ENCODE measurements around the gene TMEM14A.
"Not testable (repeated sequence)": the region's sequence is repeated elsewhere in the genome, so short reads cannot be mapped to it uniquely, and the experiment has no call there.

TMEM14A gene

DNA sequence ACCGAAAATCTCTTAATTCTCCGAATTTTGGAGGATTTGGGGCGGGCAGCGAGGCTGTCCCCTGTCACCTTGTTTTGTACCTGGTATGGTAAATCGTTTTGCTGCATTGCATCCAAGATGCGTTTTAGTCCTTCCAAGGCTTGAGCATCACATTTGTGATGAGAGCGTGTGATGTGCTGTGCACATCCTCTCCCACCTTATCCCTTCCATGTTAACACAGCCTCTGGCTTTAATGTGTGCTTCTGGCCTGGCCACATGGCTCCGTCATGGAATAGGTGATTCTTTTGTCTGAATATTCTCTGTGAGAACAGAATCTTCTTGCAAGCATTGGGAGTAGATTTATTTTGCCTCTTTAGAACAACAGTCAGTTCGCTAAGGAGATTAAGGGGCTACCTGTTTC, 763 bp downstream of the TMEM14A start:
- peak overlapping the region; percentile 58 for H3K4me3 ChIP-seq (replicated peaks; ENCODE audit: low read depth, low read length)
- DNase-seq (ENCODE audit: extremely low read depth, low read depth) = no peak
- TF ChIP-seq, protein P1, sequence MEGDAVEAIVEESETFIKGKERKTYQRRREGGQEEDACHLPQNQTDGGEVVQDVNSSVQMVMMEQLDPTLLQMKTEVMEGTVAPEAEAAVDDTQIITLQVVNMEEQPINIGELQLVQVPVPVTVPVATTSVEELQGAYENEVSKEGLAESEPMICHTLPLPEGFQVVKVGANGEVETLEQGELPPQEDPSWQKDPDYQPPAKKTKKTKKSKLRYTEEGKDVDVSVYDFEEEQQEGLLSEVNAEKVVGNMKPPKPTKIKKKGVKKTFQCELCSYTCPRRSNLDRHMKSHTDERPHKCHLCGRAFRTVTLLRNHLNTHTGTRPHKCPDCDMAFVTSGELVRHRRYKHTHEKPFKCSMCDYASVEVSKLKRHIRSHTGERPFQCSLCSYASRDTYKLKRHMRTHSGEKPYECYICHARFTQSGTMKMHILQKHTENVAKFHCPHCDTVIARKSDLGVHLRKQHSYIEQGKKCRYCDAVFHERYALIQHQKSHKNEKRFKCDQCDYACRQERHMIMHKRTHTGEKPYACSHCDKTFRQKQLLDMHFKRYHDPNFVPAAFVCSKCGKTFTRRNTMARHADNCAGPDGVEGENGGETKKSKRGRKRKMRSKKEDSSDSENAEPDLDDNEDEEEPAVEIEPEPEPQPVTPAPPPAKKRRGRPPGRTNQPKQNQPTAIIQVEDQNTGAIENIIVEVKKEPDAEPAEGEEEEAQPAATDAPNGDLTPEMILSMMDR (IDR thresholded peaks at IDR 0.05; ENCODE audit: low read depth, low read length, missing control alignments) = no peak

DNA sequence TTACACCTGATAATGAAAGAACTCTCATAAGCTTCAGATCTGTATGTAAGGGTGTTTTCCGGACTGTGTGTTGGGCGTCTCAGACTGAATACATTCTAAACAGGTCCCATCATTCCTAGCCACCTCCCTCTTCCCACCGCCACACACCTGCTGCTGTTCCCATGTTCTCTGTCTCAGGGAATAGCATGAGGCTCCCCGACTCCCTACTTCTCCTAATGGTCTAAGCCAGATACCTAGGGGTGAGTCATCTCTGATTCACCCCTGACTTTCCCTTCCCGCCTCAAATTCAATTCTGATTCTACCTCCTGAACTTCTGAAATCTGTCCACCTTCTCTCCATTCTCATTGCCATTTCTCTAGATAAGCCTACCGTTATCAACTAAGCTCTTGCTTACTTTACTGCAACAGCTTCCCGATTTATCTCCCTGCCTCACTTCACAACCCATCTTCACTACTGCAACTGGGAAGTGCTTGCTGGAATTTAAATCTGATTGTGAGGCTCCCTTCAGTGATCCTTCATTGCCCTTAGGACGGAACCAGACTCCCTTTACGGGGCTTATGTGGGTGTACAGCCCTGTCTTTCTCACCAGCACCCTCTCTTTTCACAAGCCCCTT, 1.6 kb downstream of the TMEM14A start:
- TF ChIP-seq, protein P1 (IDR thresholded peaks at IDR 0.05; ENCODE audit: low read depth, low read length, missing control alignments) = no peak
- no peak overlapping the region for H3K4me3 ChIP-seq (replicated peaks; ENCODE audit: low read depth, low read length)
- no peak for DNase-seq (ENCODE audit: extremely low read depth, low read depth)

DNA sequence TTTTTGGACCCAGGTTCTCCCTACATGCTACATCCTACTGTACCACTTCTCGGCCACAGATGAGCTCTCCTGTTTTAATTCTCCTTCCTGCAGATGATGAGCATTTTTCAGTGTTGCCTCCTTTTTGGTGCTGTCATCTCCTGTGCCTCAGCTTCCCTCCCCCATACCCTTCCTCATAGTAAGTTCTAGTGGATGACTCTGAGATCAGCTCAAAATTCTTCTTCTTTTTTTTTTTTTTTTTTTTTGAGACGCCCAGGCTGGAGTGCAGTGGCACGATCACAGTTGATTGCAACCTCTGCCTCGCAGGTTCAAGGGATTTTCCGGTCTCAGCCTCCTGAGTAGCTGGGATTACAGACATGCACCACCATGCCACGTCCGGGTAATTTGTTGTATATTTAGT, 3.8 kb downstream of the TMEM14A start:
- TF ChIP-seq, protein P1 (IDR thresholded peaks at IDR 0.05; ENCODE audit: low read depth, low read length, missing control alignments) = no peak
- no peak for DNase-seq (ENCODE audit: extremely low read depth, low read depth)

DNA sequence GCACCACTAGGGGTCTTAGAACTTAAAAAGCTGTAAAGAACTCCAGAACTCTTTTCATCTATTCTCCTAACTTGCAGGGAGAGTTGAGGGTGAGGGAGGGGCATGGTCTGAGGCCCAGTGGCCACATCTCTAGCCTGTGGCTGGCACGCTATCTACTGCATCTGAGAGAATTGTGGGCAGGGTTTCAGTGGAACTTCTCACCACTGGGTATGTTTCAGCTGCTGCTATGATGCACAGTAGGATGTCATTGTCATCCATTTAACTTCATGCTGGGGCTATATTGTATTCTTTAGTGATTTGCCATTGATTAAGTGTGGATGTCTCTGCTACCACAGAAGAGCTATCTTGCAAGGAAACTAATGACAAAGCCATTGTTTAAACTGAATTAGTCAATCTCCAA, 4.5 kb downstream of the TMEM14A start:
- no peak for DNase-seq (ENCODE audit: extremely low read depth, low read depth)
- TF ChIP-seq, protein P1 (IDR thresholded peaks at IDR 0.05; ENCODE audit: low read depth, low read length, missing control alignments) = no peak
- H3K4me3 ChIP-seq (replicated peaks; ENCODE audit: low read depth, low read length) = no peak overlapping the region

More for the DNA sequence above, 3.8 kb downstream of the TMEM14A start:
- no peak overlapping the region for H3K4me3 ChIP-seq (replicated peaks; ENCODE audit: low read depth, low read length)

DNA sequence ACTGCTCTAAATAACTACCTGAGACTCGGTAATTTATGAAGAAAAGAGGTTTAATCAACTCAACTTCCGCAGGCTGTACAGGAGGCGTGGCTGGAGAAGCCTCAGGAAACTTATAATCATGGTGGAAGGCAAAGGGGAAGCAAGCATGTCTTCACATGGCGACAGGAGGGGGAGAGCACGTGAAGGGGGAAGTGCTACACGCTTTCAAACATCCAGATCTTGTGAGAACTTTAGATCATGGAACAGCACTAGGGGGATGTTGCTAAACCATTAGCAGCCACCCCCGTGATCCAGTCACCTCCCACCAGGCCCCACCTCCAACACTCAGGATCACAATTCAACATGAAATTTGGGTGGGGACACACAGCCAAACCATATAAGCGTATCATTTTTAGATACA, 5.7 kb downstream of the TMEM14A start:
- H3K4me3 ChIP-seq (replicated peaks; ENCODE audit: low read depth, low read length); DNase-seq (ENCODE audit: extremely low read depth, low read depth): not testable (repeated sequence)

DNA sequence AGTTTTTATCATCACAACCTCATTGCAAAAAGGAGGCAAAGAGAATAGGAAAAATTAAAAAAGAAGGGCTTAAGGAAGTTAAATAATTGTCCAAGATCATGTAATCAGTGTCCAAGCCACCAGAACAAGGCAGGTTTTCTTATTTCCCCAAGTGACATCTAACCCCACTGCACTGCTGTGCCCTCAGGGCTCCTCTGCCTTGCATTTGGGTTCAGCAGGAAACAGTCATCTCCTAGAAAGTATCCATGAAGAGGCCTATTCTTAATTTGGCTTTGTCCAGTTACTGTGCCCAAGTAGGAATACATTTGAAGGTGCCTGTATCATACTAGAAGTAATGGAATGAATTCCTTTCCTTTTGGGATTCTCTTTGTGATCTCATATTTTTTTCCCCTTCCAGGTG, 10.5 kb downstream of the TMEM14A start:
- DNase-seq (ENCODE audit: extremely low read depth, low read depth) = no peak
- TF ChIP-seq, protein P1 (IDR thresholded peaks at IDR 0.05; ENCODE audit: low read depth, low read length, missing control alignments) = no peak

DNA sequence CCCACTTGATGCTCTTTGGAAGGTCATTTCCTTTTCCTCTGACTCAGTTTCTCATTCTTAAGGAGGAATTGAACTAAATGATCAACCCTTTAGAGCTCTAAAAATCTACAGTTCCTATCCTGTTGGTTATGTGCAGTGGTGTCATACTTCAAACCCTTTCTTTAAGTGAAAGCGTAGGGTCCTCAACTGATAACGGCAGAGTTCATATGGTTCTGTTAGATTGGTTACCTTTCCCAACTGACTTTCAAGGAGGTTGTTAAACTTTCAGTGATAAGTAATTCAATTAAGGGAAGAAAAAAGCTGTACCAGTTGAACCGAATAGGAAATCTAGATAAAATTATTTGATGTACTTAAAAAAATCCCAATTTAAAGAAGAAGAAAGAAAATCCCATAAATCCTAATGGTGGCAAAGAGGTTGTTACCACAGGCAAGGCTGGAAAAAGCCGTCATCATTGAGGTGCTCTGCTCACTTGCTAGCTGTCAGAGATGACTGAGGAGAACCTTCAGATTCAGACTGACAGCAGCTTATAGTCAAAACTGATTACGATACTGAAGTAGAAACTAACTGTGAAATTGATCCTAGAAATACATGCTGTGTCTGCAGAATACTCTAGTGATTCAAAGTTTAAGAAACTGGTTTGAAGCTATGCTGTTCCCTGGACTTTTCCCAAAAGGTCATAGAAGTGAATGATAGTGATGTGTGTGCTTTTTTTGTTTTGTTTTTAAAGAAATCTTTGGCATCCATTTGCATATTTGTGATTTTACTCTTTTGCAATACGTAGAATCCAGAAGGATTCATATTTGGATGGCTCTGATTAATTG, 16.2 kb downstream of the TMEM14A start:
- TF ChIP-seq, protein P1 (IDR thresholded peaks at IDR 0.05; ENCODE audit: low read depth, low read length, missing control alignments) = no peak
- no peak overlapping the region for H3K4me3 ChIP-seq (replicated peaks; ENCODE audit: low read depth, low read length)
- no peak for DNase-seq (ENCODE audit: extremely low read depth, low read depth)

More for the DNA sequence above, 10.5 kb downstream of the TMEM14A start:
- H3K4me3 ChIP-seq (replicated peaks; ENCODE audit: low read depth, low read length) = no peak overlapping the region
